Stimulated activated CD4-positive, alpha-beta T cell treated with anti-CD3 and anti-CD28 coated beads, Interleukin-4, amount 100 ng/mL, for 24 hours (primary cell): ENCODE measurements around the gene NFATC2.
"Not testable (repeated sequence)": the region's sequence is repeated elsewhere in the genome, so short reads cannot be mapped to it uniquely, and the experiment has no call there.

ENCODE experiments used
- DNase-seq: peaks from one replicate; pipeline ENCODE4 v3.0.0-alpha.2; 2020

NFATC2 gene

DNA sequence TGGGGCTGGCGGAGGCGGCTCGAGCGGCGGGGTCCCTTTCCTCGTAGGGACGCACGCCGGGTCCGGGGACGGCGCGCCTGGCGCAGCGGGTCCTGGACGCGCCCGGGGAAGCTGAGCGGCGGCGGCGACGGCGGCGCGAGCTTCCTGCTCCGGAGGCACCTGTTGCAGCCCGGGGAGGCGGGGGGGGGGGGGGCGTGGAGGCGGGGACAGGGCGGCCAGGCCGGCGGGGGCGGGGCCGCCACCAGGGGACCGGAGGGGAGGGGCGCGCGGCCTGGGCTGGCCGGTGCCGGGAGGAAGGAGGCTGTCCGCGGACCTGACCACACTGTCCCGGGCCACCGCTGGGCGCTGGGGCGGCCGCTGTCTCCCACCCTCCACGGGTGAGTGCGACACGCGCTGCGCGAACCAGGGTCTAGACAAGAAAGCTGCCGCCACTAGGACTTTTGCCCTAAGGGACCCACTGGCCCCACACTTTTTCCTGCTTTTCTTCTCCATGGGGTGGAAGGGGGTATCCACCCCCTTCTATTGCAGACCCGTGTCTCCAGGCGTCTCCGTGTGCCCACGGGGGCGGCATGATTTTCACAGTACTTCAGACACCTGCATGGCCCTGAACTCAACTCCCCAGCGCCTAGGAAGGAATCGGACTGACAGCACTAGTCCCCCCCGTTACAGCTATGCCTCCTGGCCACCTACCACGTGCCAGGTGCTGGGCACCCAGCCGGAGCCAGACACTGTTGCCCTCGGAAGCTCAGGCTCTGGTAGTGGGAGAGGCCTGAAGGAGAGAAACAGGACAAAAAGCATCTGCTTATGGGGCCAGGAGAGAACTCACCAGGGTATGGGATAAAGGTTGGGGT is at the start of gene NFATC2:
TSS of gene NFATC2 (minus strand) at position 149 of the 851 bp plus-strand sequence. CDS start 220 bp downstream, outside the sequence.
- DNase-seq: peak; percentile 53

DNA sequence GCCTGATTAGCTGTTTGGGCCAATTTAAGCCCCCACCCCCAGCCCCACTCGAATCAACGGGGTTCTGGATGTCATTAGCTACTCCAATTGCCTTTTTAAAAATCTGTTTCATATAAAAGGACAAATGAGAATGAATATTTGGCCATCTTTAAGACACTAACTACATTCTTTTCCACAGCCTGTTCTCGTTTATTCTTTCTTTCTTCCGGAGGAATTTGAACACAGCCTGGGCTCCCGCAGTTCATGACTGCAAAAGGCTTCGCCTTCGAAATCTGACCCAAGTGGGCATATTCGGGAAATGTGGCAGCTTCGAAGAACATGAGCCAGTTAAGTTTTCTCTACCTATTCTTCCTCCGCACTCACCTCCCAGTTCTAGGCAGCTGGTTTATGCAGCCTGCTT is 49.4 kb upstream of the NFATC2 start:
- DNase-seq: no peak

DNA sequence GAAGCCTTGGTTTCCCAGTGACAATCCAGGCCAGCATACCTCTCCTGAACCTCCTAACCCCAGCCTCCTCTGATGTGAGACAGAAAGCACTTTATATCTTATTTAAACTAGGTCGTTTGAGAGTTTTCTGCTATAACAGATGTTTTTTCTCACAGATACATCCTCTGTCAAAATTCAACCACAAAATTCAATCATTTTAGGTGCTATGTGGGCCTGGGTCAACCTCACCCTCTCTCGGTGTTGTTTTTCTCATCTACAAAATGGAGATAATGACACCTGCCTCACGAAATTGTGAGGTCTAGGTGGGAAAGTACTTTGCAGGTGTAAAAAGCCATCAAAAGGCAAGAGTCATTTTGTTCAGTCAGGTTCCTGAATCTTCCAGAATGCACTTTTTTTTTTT is 46.2 kb upstream of the NFATC2 start:
- DNase-seq: no peak

DNA sequence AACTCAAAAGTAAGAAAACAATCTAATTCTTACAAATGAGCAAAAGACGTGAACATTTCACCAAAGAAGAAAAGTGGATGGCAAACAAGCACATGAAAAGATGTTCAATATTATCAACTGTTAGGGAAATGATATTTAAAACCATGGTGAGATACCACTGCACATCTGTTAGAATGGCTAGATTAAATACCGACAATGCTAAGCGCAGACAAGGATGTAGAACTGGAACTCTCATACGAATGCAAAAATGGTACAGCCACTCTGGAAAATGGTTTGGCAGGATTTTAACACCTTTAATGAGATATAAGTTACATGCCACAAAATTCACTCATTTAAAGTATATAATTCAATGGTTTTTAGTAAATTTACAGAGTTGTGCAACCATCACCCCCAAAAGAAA is 44.6 kb upstream of the NFATC2 start:
- DNase-seq: no peak

DNA sequence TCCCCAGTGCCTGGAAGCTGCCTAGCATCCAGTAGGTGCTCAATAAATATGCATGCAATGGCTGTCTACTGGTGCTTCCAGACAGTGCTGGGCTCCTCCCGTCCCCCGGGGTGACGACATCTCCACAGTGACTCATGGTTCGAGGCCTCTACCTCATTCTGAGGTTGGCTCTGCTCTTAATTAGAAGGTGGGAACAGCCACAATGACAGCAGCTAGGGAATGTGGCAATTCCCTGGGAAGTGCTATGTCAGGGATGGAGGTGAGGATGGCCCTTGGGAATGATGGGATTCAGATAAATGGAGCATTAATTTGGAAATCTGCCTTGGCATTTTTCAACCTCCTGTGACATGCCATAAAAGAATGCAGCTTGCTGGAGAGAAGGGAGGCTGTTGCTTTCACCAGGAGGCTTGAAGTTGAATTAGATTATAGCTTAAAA is 43.5 kb upstream of the NFATC2 start:
- DNase-seq: no peak

DNA sequence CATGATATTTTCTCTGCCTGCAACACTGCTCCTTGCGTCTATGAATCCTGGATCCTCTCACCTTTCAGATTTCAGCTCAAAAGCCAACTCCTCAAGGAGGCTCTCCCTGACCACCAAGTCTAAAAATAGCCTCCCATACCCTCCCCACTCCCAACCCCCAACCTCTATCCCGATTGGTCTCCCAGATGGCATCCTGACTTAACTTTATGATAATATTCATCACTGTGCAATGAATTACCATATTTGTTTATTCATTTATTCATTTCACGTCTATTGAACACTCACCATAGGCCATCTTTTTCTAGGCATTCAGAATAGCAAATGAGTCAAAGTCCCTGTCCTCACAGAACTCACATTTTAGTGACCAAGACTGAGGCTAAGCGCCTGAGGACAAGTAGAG is 42.6 kb upstream of the NFATC2 start:
- DNase-seq: no peak

DNA sequence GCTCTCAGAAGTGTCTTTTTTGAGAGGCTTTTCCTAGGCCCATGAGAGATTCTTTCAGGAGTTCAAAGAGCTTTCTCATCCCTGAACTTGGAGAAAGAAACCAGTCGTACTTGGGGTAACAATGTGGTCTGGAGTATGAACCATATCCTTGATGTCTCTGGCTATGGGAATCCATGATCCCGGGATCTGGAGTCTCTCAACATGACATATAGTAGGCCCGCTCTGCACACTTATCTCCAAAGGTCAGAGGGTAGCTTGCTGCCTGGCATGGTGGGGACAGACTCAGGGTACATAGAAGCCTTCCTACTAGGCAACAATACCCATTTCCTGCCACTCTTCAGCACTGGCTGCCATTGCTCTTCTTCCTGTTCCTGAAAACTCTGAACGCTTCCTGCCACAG is 42.2 kb upstream of the NFATC2 start:
- DNase-seq: no peak

DNA sequence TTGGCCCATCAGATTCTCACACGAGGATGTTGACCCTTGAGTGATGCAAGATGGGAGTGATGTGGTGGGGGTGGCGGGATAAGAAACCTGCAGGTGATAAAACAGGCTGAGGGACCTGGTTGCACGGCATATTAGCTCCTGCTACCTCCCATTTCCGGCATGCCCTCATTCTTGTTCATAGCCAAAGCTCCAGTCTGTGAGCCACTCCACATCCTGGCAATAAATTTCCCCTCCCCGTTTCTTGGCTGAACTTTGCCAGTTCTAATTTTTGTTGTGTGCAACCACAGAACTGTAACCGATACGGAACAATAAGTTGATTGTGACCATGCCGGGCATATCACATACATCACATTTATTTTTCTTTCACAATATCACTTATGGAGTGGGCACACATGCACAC is 41.6 kb upstream of the NFATC2 start:
- no peak for DNase-seq

DNA sequence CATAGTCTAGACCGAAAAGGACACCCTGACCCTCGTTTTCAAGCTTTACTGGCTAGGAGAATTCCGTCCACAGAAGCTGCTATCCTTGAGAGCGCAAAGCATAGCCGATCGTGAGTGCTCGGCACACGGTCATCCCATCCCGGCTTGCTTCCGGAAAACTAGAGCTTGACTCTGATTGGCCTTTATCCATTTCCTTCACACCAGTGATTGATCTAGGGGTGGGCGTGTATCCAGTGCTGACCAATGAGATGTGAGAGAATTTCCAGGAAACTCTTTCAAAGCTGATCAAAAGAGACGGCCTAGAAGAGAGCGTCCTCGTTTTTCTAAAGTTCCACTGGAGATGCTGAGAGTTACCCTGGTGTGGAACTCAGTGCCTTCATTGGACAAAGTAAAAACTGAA is 41.0 kb upstream of the NFATC2 start:
- no peak for DNase-seq

DNA sequence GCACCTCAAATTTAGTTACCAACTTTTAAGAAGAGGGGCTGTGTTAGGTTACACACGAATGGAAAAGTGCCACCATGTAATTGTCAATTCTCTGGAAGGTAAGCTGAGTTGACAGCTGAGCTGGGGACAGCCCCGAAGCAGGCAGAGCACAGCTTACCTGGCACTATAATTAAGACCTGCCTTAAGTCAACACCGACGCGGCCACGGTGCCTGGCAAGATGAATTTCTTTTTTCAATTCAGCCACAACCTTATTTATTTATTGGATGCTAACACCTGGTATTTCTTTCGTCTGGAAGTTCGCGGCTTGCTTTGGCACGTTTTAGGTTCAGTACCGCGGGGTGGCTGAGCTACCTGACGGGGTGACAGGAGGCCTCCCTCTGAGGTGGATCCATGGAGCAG is 40.6 kb upstream of the NFATC2 start:
- DNase-seq: no peak

DNA sequence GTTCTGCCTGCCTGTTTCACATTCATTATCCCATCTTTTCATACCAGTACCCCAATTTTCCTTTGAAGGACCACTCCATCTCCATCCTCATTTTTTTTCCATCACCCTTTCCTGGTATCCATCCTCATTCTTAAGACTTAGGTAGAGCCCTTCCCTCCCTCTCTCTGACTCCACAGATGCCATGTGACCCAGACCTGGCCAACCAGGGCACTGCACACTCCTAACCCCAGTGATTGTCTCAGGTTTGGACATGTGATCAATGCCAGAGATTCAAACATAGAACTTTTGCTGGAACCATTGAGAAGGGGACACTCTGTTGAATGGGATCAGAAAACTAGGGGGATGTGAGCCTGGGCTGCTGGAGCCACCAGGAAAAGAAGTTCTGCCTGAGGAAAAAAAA is 39.1 kb upstream of the NFATC2 start:
- DNase-seq: no peak

DNA sequence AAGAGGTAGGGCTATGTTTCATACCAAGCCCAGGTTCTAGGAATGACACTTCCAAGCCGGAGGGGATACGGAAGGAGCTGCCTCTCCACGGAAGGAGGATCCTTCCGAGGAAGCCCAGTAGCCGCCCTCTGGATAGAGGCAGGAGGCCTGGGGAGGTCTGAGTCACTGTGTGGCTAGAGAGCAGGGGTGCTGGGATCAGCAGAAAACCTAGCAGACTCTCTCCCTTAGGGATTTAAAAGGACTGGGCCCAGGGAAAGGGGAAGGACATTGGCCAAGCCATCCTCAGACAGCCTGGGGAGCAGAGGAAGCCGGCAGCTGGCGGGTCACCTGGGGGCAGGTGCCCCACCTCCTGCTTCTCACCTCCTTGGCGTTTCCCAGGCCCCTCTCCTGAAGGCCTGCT is 36.6 kb upstream of the NFATC2 start:
- DNase-seq: no peak

DNA sequence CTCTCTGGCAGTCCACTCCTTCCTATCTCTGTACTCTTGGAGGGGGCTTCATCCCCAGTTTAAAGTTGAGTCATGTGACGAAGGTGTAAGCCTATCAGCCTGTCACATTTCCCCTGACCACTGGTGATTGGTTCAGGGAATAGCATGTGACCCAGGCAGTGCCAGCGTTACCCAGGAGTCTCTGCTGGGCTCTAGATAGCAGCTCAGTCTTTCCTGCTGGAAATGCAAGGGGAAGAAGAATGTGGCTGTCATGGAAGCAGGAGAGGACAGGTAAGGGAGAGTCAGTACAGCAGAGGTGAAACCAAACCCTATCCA is 35.6 kb upstream of the NFATC2 start:
- DNase-seq: no peak

DNA sequence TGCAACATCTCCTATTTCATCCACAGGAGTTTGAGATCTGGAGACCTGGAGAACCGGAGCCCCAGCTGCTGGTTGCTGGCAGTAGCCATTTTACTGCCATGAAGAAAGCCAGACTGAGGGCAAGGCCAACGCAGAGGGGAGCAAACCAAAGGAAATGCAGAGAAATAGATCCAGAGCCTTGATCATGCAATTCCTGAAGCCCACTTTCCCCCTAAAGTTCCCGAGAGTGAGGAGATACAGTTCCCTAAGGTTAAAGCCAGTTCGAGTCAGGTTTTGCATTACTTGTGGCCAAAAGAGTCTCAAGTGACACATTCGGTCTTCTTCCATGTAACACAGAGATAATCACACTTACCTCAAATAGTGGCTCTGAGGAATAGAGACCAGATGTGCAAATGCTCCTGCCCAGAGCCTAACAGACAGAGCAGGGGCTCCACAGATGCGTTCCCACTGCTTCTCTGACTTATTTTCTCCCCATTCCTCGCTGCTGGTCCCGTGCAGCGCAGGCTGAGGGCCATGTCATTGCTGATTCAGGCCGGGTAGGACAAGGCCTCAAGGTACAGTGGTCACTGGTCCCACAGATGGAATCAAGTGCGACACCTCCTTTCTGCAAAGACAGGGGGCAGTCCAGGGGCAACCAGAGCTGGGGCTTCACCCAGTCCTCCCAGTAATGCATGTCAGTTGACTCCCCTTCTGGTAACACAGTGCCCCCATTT is 35.1 kb upstream of the NFATC2 start:
- DNase-seq: no peak

DNA sequence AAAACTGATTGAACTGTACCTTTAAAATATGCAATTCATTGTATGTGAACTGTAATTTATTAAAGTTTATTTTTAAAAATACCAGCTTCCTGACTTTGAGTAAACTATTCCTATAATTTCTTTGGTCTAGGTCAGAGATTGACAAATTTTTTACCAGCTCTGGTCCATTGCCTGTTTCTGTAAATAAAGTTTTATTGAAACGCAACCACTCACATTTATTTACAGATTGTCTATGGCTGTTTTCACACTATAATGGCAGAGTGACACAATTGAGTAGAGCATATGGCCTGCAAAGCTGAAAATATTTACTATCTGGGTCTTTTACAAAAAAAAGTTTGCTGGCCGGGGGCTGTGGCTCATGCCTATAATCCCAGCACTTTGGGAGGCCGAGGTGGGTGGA is 33.0 kb upstream of the NFATC2 start:
- DNase-seq: no peak

DNA sequence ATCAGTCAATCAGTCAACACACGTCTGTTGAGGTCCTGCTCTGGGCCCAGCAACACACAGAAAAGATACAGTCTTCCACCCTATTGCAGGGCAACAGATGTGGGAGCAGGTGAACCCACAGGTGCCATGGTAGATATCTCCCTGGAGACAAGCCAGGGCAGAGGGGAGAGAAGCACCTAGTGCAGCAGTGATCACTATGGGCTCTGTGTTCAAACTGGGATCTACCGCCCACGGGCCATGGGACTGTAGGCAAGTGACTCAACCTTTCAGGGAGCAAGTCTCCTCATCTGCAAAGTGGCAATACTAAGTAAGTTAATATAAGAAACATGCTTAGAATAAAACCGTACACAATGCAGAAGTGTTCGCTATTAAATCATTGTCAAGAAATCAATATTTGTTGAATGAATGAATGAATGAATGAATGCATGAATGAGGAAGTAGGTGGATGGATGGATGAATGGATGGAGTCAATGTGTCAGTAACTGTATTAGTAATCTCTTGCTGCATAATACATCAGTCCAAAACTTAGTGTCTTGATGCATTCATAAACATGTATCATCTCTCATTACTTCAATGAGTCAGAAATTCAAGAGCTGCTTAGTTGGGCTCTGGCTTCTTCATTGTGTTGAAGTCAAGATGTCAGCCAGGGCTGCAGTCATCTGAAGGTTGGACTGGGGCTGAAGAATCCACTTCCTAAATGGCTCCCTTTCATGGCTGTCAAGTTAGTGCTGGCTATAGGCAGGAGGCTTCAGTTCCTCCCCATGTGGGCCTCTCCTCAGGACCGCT is 31.9 kb upstream of the NFATC2 start:
- peak; percentile 41 for DNase-seq

DNA sequence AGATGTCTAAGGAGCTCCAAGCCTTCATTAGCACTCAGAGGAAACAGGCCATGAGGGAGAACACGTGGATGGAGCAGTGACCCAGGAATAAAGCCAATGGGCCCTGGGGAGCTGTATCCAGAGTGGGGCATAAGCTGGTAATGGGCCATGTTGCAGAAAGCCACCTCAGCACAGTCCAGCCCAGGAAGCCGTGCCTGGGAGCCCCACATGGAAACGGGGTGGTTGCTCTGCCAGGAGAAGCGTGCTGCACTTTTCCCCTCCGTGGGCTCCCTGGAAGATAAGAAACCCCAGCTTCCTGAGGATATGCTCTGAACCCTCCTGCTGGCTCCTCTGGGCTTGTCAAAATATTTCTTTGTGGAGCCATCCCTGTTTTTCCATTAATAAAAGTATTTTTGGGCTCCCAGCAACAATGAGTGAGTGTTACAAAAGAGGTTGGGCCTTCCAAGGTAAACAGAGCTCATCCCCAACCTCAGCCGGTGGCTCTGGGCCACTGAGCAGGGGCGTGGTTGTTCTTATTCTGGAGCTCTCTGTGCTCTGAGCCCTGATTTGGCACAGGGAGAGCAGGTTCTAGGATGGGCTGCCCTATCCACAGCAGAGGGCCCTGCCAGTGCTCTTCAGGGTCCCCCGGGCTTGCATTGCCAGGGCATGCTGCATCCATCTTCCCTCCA is 31.2 kb upstream of the NFATC2 start:
- no peak for DNase-seq

DNA sequence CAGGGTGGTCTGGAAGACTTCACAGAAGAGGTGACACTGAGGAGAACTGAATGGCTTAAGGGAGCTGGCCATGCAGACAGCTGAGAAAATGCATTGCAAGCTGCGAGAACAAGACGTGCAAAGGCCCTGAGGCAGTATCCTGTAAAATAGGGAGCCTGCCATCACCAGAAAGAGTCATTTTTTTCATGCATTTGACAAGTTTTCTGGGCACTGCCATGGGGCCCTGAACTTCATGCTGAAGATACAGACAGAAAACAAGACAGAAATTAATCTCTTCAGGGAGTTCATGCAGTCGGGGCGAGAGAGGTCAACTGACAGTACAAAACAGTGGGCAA is 28.9 kb upstream of the NFATC2 start:
- DNase-seq: no peak

DNA sequence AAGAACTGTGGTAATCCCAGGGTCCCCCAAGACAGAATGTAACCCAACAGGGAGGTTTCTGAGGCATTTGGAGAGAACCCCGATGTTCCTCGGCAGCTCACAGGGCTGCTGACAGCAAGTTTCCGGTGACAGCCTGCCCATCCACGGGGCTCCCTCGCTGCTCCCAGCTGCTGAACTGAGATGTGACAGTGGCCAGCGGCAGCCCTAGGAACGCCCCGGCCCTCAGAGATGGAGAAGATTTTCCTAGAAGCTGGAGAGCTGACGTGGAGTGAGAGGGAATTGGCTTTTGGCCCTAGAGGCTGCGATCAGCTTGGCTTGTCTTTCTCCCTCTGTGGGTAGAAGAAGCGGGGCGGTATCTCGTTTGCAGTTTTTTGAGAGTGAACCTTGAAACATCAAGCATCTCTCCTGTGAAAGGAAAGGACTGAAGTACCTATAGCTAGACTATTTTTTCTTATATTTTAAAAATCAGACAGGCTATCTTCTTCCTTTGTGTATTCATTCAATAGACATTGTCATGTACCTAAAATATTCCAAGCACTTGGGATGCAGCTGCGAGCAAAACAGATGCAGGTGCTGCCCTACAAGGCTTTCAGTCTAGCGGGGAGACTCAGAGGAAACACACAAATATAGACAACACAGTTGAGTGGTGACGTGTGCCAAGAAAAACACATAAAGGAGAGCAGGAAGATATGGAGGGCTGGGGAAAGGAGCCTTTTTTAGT is 28.4 kb upstream of the NFATC2 start:
- DNase-seq: no peak

DNA sequence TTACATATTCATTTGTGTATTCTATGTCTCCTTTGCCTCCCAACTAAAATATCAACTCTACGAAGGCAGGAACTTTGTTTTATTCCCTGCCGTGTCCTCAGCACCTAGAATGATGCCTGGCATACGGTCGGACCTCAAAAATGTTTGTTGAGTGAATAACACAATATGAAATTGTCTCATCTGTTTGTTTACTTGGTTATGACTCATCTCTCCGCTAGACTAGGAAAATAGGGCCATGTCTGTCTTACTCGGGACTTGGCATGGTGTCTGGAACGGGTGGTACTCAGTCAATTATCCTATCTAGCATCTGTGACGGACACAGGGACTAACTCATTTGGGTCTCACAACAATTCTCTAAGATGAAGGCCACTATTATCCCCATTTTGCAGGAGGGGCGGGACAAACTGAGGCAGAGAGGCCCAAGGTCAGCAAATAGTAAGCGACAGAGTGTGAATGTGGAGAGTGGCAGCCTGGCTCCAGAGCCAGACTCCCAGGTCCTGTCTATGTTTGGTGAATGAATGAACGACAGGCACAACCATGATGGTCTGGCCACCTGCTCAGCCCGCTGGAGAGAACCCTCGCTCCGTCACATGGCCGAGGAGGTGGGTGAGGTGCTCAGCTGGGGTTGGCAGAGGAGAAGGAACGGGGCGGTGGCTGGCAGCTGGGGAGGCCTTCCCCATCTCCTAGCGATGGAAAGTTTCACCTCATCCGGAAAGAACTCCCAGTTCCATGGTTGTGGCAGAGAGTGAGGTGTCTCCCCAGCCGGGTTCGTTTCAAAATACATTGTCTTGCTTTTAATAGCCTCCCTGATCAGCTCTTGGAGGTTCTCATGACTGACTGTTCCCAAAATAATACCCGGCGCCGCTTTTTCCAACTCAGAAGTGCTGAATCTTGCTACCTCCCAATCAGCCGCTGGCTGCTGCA is 27.6 kb upstream of the NFATC2 start:
- DNase-seq: no peak

DNA sequence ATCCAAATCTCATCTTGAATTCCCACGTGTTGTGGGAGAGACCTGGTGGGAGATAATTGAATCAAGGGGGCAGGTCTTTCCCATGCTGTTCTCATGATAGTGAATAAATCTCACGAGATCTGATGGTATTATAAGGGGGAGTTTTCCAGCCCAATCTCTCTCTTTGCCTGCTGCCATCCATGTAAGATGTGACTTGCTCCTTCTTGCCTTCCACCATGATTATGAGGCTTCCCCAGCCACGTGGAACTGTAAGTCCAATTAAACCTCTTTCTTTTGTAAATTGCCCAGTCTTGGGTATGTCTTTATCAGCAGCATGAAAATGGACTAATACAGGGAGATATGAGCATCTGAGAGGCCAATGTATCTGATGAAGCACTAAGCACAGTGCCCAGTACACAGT is 26.0 kb upstream of the NFATC2 start:
- not testable (repeated sequence) for DNase-seq

DNA sequence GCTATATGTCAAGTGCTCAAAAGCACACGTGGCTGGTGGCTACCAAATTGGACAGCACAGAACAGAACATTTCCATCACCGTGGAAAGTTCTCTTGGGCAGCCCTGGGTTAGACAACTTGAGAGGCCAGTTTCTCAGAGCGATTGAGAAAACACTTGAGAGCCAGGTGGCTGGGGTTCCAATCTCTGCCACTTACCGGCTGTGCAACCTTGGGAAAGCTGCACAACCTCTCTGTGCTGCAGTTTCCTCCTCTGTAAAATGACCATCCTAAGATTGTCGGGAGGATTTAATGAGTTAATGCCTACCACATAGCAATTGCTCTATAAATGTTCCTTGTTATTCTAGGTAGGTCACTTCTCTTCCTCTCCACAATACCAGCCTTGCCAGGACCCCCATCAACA is 25.1 kb upstream of the NFATC2 start:
- no peak for DNase-seq
